Measurements from ENCODE around the gene TAF10. TPM values are rescaled to one million over a fixed set of nuclear protein-coding genes. Genes with fewer than 3 reads are reported as not detected.
A peak's percentile ranks its signal among the peaks of the same experiment; 100 is the strongest.

Gene TAF10
- total and polyA plus RNA-seq, 4 experiments from 2014 or later, result 116 to 367 (median 145) TPM

- peaks cover 0 to 12% (median 0%) of the 10 kb centered on the region in 4 donors for H3K4me1 Mint-ChIP-seq
- no peak for DNase-seq
- H3K27ac Mint-ChIP-seq, result peak overlapping the region in 2 of 7 donors; percentile 71 to 86
- Histone ChIP-seq H3K36me3 (ENCODE audit: insufficient read depth, low read length) (no peaks in the 10 kb centered on the region), H3K27ac (ENCODE audit: low read depth, low read length) (peak overlapping the region; percentile 54), H3K9me3 (ENCODE audit: control insufficient read depth in 1 of 2, low read length in 2 of 2) (no peaks in the 10 kb centered on the region), H3K27me3 (ENCODE audit: insufficient read depth, low read length) (no peaks in the 10 kb centered on the region), H3K4me3 (ENCODE audit: low read length in 2 of 2) (no peak overlapping the region), H3K4me1 (ENCODE audit: insufficient read depth, low read length) (peaks cover 44% of the 10 kb centered on the region)
- peak overlapping the region in 4 of 8 donors; percentile 48 to 63 (median 62) for H3K4me3 Mint-ChIP-seq
- H3K9me3 Mint-ChIP-seq, result no peaks in the 10 kb centered on the region
- H3K36me3 Mint-ChIP-seq, result no peaks in the 10 kb centered on the region
- CTCF ChIA-PET (ENCODE audit: partially characterized antibody), result interaction anchor here (1.2 to 2.1 kb wide), 4 partner anchors 20 to 34 kb away, joined by 3 to 13 read pairs (median 5); partner anchors contain the start of genes TAF10 and TPP1
- intact Hi-C loops (cut with micrococcal nuclease), result loop anchor here (2.0 kb wide), 1 partner anchor 21 kb away; no protein-coding TSS in a partner anchor
- POLR2A ChIA-PET (ENCODE audit: partially characterized antibody), result interaction anchor here (0.9 to 3.3 kb wide), 15 partner anchors 8 to 165 kb away, joined by 3 to 37 read pairs (median 8); partner anchors contain the start of genes ARFIP2, DCHS1, ILK and MRPL17
- no peaks in the 10 kb centered on the region for H3K27me3 Mint-ChIP-seq
Measured at GRCh38 chr11:6646071-6646470, 34.1 kb upstream of the TAF10 start.

GRCh38 chr11:6642957-6643356 lies 30.9 kb upstream of the TAF10 start:
- Histone ChIP-seq H3K9me3 (ENCODE audit: control insufficient read depth in 1 of 2, low read length in 2 of 2) (no peaks in the 10 kb centered on the region), H3K4me1 (ENCODE audit: insufficient read depth, low read length) (peaks cover 37% of the 10 kb centered on the region), H3K27ac (ENCODE audit: low read depth, low read length) (no peak overlapping the region), H3K27me3 (ENCODE audit: insufficient read depth, low read length) (no peaks in the 10 kb centered on the region), H3K36me3 (ENCODE audit: insufficient read depth, low read length) (no peaks in the 10 kb centered on the region), H3K4me3 (ENCODE audit: low read length in 2 of 2) (no peak overlapping the region)
- Mint-ChIP-seq H3K4me1 (peaks cover 0 to 12% (median 3%) of the 10 kb centered on the region in 4 donors), H3K36me3 (no peaks in the 10 kb centered on the region), H3K4me3 (no peak overlapping the region), H3K9me3 (no peaks in the 10 kb centered on the region), H3K27ac (no peak overlapping the region), H3K27me3 (peaks cover 0 to 2% of the 10 kb centered on the region in 2 donors)
- no peak for DNase-seq
- intact Hi-C loops (cut with micrococcal nuclease), result no loop called here
- ChIA-PET POLR2A (ENCODE audit: partially characterized antibody) (interaction anchor here (1.1 to 1.3 kb wide), 2 partner anchors 24 kb away, joined by 3 to 4 read pairs; partner anchors contain the start of gene TPP1), CTCF (ENCODE audit: partially characterized antibody) (no interaction called here)

GRCh38 chr11:6640985-6641701 lies 29.1 kb upstream of the TAF10 start:
- Histone ChIP-seq H3K36me3 (ENCODE audit: insufficient read depth, low read length) (no peaks in the 10 kb centered on the region), H3K4me1 (ENCODE audit: insufficient read depth, low read length) (peaks cover 19% of the 10 kb centered on the region), H3K27me3 (ENCODE audit: insufficient read depth, low read length) (no peaks in the 10 kb centered on the region), H3K27ac (ENCODE audit: low read depth, low read length) (no peak overlapping the region), H3K4me3 (ENCODE audit: low read length in 2 of 2) (no peak overlapping the region), H3K9me3 (ENCODE audit: control insufficient read depth in 1 of 2, low read length in 2 of 2) (no peaks in the 10 kb centered on the region)
- Mint-ChIP-seq H3K36me3 (no peaks in the 10 kb centered on the region), H3K27ac (no peak overlapping the region), H3K4me3 (no peak overlapping the region), H3K9me3 (no peaks in the 10 kb centered on the region), H3K27me3 (peaks cover 0 to 2% of the 10 kb centered on the region in 2 donors), H3K4me1 (peaks cover 0 to 12% (median 3%) of the 10 kb centered on the region in 4 donors)
- DNase-seq, result no peak
- POLR2A ChIA-PET (ENCODE audit: partially characterized antibody), result interaction anchor here (1.4 to 3.2 kb wide), 2 partner anchors 23 to 28 kb away, joined by 4 to 8 read pairs; partner anchors contain the start of gene TAF10
- CTCF ChIA-PET (ENCODE audit: partially characterized antibody), result interaction anchor here (0.6 to 1.2 kb wide), 2 partner anchors 37 to 42 kb away, joined by 3 read pairs; partner anchors contain the start of gene MRPL17
- intact Hi-C loops (cut with micrococcal nuclease), result no loop called here

GRCh38 chr11:6640036-6640984 lies 28.3 kb upstream of the TAF10 start:
- ChIA-PET CTCF (ENCODE audit: partially characterized antibody) (interaction anchor here (1.2 to 3.1 kb wide), 3 partner anchors 43 to 109 kb away, joined by 3 to 10 read pairs (median 4); partner anchors contain the start of gene MRPL17), POLR2A (ENCODE audit: partially characterized antibody) (interaction anchor here (1.7 to 3.2 kb wide), 2 partner anchors 22 to 43 kb away, joined by 5 to 8 read pairs; partner anchors contain the start of gene MRPL17)
- no peak overlapping the region for H3K27ac ChIP-seq (ENCODE audit: low read depth, low read length)
- Mint-ChIP-seq H3K27ac (no peak overlapping the region), H3K9me3 (no peaks in the 10 kb centered on the region), H3K4me1 (peaks cover 0 to 6% (median 2%) of the 10 kb centered on the region in 4 donors), H3K27me3 (peaks cover 0 to 2% of the 10 kb centered on the region in 2 donors), H3K36me3 (no peaks in the 10 kb centered on the region), H3K4me3 (no peak overlapping the region)
- DNase-seq, result no peak
- H3K27me3 ChIP-seq (ENCODE audit: insufficient read depth, low read length), result no peaks in the 10 kb centered on the region
- no peaks in the 10 kb centered on the region for H3K9me3 ChIP-seq (ENCODE audit: control insufficient read depth in 1 of 2, low read length in 2 of 2)
- intact Hi-C loops (cut with micrococcal nuclease), result no loop called here
- no peak overlapping the region for H3K4me3 ChIP-seq (ENCODE audit: low read length in 2 of 2)
- peaks cover 11% of the 10 kb centered on the region for H3K4me1 ChIP-seq (ENCODE audit: insufficient read depth, low read length)
- no peaks in the 10 kb centered on the region for H3K36me3 ChIP-seq (ENCODE audit: insufficient read depth, low read length)

GRCh38 chr11:6638429-6638828 lies 26.4 kb upstream of the TAF10 start:
- no peaks in the 10 kb centered on the region for H3K27me3 ChIP-seq (ENCODE audit: insufficient read depth, low read length)
- H3K27me3 Mint-ChIP-seq, result peaks cover 0 to 2% of the 10 kb centered on the region in 2 donors
- no peaks in the 10 kb centered on the region for H3K9me3 ChIP-seq (ENCODE audit: control insufficient read depth in 1 of 2, low read length in 2 of 2)
- DNase-seq, result no peak
- no peaks in the 10 kb centered on the region for H3K36me3 Mint-ChIP-seq
- intact Hi-C loops (cut with micrococcal nuclease), result no loop called here
- ChIA-PET POLR2A (ENCODE audit: partially characterized antibody) (interaction anchor here (0.7 to 3.2 kb wide), 3 partner anchors 10 to 45 kb away, joined by 3 to 8 read pairs (median 5); partner anchors contain the start of gene MRPL17), CTCF (ENCODE audit: partially characterized antibody) (interaction anchor here (1.0 to 3.1 kb wide), 4 partner anchors 19 to 107 kb away, joined by 3 to 10 read pairs (median 6); partner anchors contain the start of genes MRPL17 and TPP1)
- H3K27ac Mint-ChIP-seq, result no peak overlapping the region
- H3K27ac ChIP-seq (ENCODE audit: low read depth, low read length), result no peak overlapping the region
- H3K4me1 Mint-ChIP-seq, result peaks cover 0 to 6% (median 0%) of the 10 kb centered on the region in 4 donors
- H3K4me3 Mint-ChIP-seq, result no peak overlapping the region
- no peaks in the 10 kb centered on the region for H3K4me1 ChIP-seq (ENCODE audit: insufficient read depth, low read length)
- H3K9me3 Mint-ChIP-seq, result no peaks in the 10 kb centered on the region
- no peaks in the 10 kb centered on the region for H3K36me3 ChIP-seq (ENCODE audit: insufficient read depth, low read length)
- H3K4me3 ChIP-seq (ENCODE audit: low read length in 2 of 2), result no peak overlapping the region

- no peak overlapping the region for H3K4me3 Mint-ChIP-seq
- H3K27ac Mint-ChIP-seq, result no peak overlapping the region
- Histone ChIP-seq H3K36me3 (ENCODE audit: insufficient read depth, low read length) (no peaks in the 10 kb centered on the region), H3K27ac (ENCODE audit: low read depth, low read length) (no peak overlapping the region), H3K9me3 (ENCODE audit: control insufficient read depth in 1 of 2, low read length in 2 of 2) (no peaks in the 10 kb centered on the region), H3K4me3 (ENCODE audit: low read length in 2 of 2) (no peak overlapping the region), H3K27me3 (ENCODE audit: insufficient read depth, low read length) (no peaks in the 10 kb centered on the region), H3K4me1 (ENCODE audit: insufficient read depth, low read length) (no peaks in the 10 kb centered on the region)
- intact Hi-C loops (cut with micrococcal nuclease), result no loop called here
- ChIA-PET POLR2A (ENCODE audit: partially characterized antibody) (no interaction called here), CTCF (ENCODE audit: partially characterized antibody) (interaction anchor here (3.1 kb wide), 1 partner anchor 106 kb away, joined by 10 read pairs; no protein-coding TSS in a partner anchor)
- no peaks in the 10 kb centered on the region for H3K36me3 Mint-ChIP-seq
- H3K9me3 Mint-ChIP-seq, result no peaks in the 10 kb centered on the region
- H3K4me1 Mint-ChIP-seq, result peaks cover 0 to 6% (median 0%) of the 10 kb centered on the region in 4 donors
- peaks cover 0 to 2% of the 10 kb centered on the region in 2 donors for H3K27me3 Mint-ChIP-seq
- DNase-seq, result no peak
Measured at GRCh38 chr11:6637871-6638270, 25.9 kb upstream of the TAF10 start.
